ENCODE results near the gene CSTPP1. TPM values are rescaled to one million over a fixed set of nuclear protein-coding genes. Genes with fewer than 3 reads are reported as not detected.
"Not testable (repeated sequence)": the region's sequence is repeated elsewhere in the genome, so short reads cannot be mapped to it uniquely, and the experiment has no call there.

CSTPP1 gene
- total and polyA plus RNA-seq, 2 of the 4 experiments (the other 2 are of a cell fraction): 22.0 to 35.7 TPM

DNA sequence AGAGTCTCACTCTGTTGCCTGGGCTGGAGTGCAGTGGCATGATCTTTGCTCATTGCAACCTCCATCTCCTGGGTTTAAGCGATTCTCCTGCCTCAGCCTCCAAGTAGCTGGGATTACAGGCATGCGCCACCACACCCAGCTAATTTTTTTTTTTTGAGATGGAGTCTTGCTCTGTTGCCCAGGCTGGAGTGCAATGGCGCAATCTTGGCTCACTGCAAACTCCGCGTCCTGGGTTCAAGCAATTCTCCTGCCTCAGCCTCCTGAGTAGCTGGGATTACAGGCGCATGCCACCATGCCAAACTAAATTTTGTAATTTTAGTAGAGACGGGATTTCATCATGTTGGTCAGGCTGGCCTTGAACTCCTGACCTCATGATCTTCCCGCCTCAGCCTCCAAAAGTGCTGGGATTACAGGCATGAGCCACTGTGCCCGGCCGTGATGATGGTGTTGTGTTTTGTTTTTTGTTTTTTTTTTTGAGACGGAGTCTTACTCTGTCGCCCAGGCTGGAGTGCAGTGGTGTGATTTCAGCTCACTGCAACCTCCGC lies 271.5 kb downstream of the CSTPP1 start:
- ATAC-seq (ENCODE audit: low read depth); H3K14ac ChIP-seq (replicated peaks; ENCODE audit: low read depth, low read length); BruUV-seq (replicated peaks); H2BK5ac ChIP-seq (ENCODE audit: low read depth, low read length, poor library complexity, severe bottlenecking); H3K36me3 ChIP-seq (ENCODE audit: control insufficient read depth, insufficient read depth, low read length); H4K5ac ChIP-seq (ENCODE audit: low read depth, low read length); H2BK120ac ChIP-seq (ENCODE audit: low read depth, low read length); H3K23ac ChIP-seq (ENCODE audit: low read depth, low read length); DNase-seq; H4K8ac ChIP-seq (ENCODE audit: low read depth in 2 of 2, low read length in 2 of 2); H3K9me1 ChIP-seq (ENCODE audit: insufficient read depth, low read length); H2BK20ac ChIP-seq (ENCODE audit: low read depth, low read length); H3K27me3 ChIP-seq (ENCODE audit: control insufficient read depth, insufficient read depth, low read length); H3K4ac ChIP-seq (ENCODE audit: low read depth, low read length); H4K91ac ChIP-seq (ENCODE audit: insufficient read depth, low read depth, low read length); H4K20me1 ChIP-seq (ENCODE audit: insufficient read depth, low read length); H3K79me1 ChIP-seq (ENCODE audit: low read depth in 1 of 2, low read length in 2 of 2); CTCF ChIA-PET; POLR2A ChIA-PET (ENCODE audit: unreplicated experiment); H3K4me2 ChIP-seq (ENCODE audit: low read depth, low read length); intact Hi-C loops (cut with micrococcal nuclease); H3K27ac ChIP-seq (ENCODE audit: insufficient read depth, low read length); H2BK15ac ChIP-seq (ENCODE audit: low read depth, low read length); H3K9ac ChIP-seq (ENCODE audit: low read depth, low read length); in situ Hi-C loops (cut with MboI; ENCODE audit: low sequenced_read_pairs); H3K9me3 ChIP-seq (ENCODE audit: control insufficient read depth, insufficient read depth, low read length); H3K56ac ChIP-seq (ENCODE audit: extremely low read depth, insufficient read depth, low read length); H2AK5ac ChIP-seq (ENCODE audit: low read depth, low read length); dilution Hi-C loops (cut with HindIII; ENCODE audit: low sequenced_read_pairs, unreplicated experiment); H3K4me1 ChIP-seq (ENCODE audit: control insufficient read depth, insufficient read depth, low read length); H3K4me3 ChIP-seq (ENCODE audit: insufficient read depth, low read depth, low read length); H2AK9ac ChIP-seq (replicated peaks; ENCODE audit: low read depth, low read length, poor library complexity); H3K18ac ChIP-seq (ENCODE audit: low read depth, low read length); H2AFZ ChIP-seq (replicated peaks; ENCODE audit: low read length, poor library complexity): not testable (repeated sequence)
- WGBS, 2 experiments (ENCODE audit: extremely low coverage in 2 of 2, insufficient read length in 1 of 2): 100% methylated on average over 1 of the region's 13 CpGs; no CpG with 5 or more reads in 1 of the 2 experiments
